ENCODE measurements around the gene GNA12.
"Not testable (repeated sequence)": the region's sequence is repeated elsewhere in the genome, so short reads cannot be mapped to it uniquely, and the experiment has no call there.

The GNA12 gene

GRCh38 chr7:2688409-2689342 is 155.4 kb downstream of the GNA12 start:
- DNase-seq, result no peak

- DNase-seq, result no peak
Observed at GRCh38 chr7:2687881-2688318, 156.2 kb downstream of the GNA12 start, which contains the start of gene AMZ1. TSS of gene AMZ1 (plus strand) at chr7:2688202. CDS start at chr7:2700452, 12,250 bp downstream.

GRCh38 chr7:2687338-2687869 is 156.7 kb downstream of the GNA12 start:
- no peak for DNase-seq

- DNase-seq, result no peak
Observed at GRCh38 chr7:2686101-2686500, 158.0 kb downstream of the GNA12 start.

- DNase-seq, result no peak
Observed at GRCh38 chr7:2684501-2684900, 159.6 kb downstream of the GNA12 start.

GRCh38 chr7:2681929-2682799 is 161.9 kb downstream of the GNA12 start:
- no peak for DNase-seq

GRCh38 chr7:2680792-2681490 is 163.2 kb downstream of the GNA12 start:
- DNase-seq, result peak; percentile 50 to 64

- no peak for DNase-seq
Observed at GRCh38 chr7:2680256-2680655, 163.9 kb downstream of the GNA12 start.

GRCh38 chr7:2679135-2680127 is 164.7 kb downstream of the GNA12 start:
- DNase-seq, result not testable (repeated sequence)

GRCh38 chr7:2678454-2678853 is 165.7 kb downstream of the GNA12 start:
- DNase-seq, result not testable (repeated sequence)
